CD4-positive, alpha-beta T cell treated with Interleukin-21 for 1 hour (primary cell): ENCODE measurements around the gene ADGRD1.

Source experiments
- DNase-seq: peaks from one replicate; pipeline ENCODE4 v3.0.0-alpha.2; 2020

ADGRD1 gene

DNA sequence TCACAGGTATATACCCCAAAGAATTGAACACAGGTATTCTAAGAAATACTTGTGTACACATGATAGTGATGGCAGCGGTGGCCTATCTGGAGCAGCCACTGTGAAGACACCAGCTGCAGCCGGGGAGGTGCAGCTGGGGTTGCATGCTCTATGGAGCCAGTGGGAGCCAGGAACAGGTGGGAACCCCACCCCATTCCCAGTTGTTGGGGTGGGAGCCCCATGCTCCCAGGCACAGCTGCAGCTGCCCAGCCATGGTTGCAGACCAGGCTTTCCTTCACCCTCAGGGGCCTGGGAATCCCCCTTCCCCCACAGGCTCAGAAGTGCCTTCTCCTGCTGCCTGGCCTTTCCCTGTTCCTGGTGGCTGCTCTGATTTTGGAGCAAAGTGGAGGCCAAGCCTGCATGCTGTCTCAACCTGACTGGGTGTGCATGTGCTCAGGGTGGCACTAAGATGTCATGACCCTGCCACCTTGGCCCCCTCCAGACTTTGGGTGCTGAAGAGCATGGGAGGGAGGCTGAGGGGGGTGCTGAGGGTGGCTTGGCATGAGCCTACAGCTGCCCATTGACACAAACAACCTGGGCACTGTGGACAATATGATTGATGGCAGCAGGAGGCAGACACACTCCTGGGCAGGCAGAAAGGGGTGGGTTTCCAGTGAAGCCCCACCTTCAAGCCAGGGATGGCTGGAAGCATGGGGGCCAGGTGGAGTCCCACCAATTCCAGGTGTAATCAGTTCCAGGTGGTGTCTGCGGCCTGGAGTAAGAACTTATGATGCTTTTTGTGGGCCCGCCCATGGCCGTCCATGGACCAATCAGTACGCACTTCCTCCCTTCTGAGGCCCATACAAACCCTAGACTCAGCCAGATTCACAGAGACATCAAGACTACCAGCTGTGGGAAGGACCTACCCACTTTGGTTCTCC is 234.7 kb downstream of the ADGRD1 start:
- DNase-seq: no peak

GRCh38 chr12:131189781-131190180 is 236.1 kb downstream of the ADGRD1 start:
- no peak for DNase-seq

DNA sequence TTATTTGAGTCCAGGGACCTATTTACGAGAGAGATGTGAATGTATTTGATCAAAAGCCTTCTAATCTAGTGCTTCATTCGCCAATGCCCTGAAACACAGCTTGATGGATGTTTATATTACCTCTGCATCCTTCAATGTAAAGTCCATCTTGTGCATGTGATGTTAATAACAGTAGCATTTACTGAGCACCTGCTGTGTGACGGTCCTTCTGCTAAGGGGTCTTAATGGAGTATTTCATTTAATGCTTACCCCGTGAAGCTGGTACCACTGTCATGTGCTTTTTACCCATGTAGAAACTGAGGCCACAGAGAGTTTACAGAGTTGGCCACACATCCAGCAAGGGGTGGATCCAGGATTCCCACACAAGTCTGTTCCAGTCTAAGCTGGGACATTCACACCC is 237.3 kb downstream of the ADGRD1 start:
- DNase-seq: no peak
